HepG2 (cell line): ENCODE results near the gene ZBTB4. TPM values are rescaled to one million over a fixed set of nuclear protein-coding genes. Genes with fewer than 3 reads are reported as not detected.

ENCODE experiments used
- ATAC-seq: fragments of 200-7000 bp; cut with Tn5 transposase; 3 replicates; pipeline ENCODE4 v1.9.1; 2020; ENCODE audit warnings: mild to moderate bottlenecking, moderate library complexity
- BruUV-seq: library from RNA; stranded (reverse); fragments of 400-500 nt; replicated peaks from 2 replicates; lab custom pipeline; 2021; lab: Mats Ljungman, UMichigan
- CTCF ChIA-PET: fragments of 300-600 bp; formaldehyde crosslinking; extraction: SDS; loops from one replicate; lab custom pipeline; 2021; ENCODE audit warnings: low total read pairs, inconsistent platforms, low intra/inter-chr PET ratio; lab: Yijun Ruan, JAX
- POLR2A ChIA-PET: fragments of 350-600 bp; sonication (Branson Sonifier 250); formaldehyde crosslinking; loops from one replicate; lab custom pipeline; 2020; ENCODE audit warnings: antibody characterized with exemption, inconsistent platforms; lab: Yijun Ruan, JAX
- DNase-seq: peaks from one replicate; pipeline ENCODE4 v3.0.0-alpha.2; 2015; ENCODE audit warnings: low spot score
- FAIRE-seq: peaks from 3 replicates; lab custom pipeline; 2011; peaks lifted over from hg19 to GRCh38; lab: Jason Lieb, UNC
- H2AFZ ChIP-seq: one replicate; pipeline ENCODE4 v1.6.1; 2011; ENCODE audit warnings: low read length, inconsistent platforms
- H3K27ac ChIP-seq: fragments of 300-600 bp; 3 replicates; pipeline ENCODE4 v1.8.0; 2011; ENCODE audit warnings: mixed run types, mild to moderate bottlenecking, mixed read lengths, low read length, inconsistent platforms; ENCODE audit not compliant: insufficient read depth; ENCODE audit errors: extremely low read length
- H3K27me3 ChIP-seq, 2 experiments: fragments of 200-600 bp in 1 of 2; 2 replicates in 1 of 2; 3 replicates in 1 of 2; pipeline versions ENCODE4 v1.6.0 to v1.8.0; 2011; ENCODE audit warnings: low read length in 2 of 2, mild to moderate bottlenecking in 2 of 2, moderate library complexity in 2 of 2, inconsistent platforms in 1 of 2; ENCODE audit not compliant: insufficient read depth in 2 of 2, control insufficient read depth in 1 of 2
- H3K36me3 ChIP-seq, 2 experiments: fragments of 200-600 bp in 1 of 2; replicated peaks in 1 of 2; 2 replicates in 1 of 2; 3 replicates in 1 of 2; pipeline versions ENCODE4 v1.5.1 to v1.8.0; 2011; ENCODE audit warnings: low read length in 2 of 2, inconsistent platforms in 1 of 2; ENCODE audit not compliant: insufficient read depth in 2 of 2, control insufficient read depth in 1 of 2
- H3K4me1 ChIP-seq: 2 replicates; pipeline ENCODE4 v1.5.1; 2012; ENCODE audit warnings: low read length, inconsistent platforms; ENCODE audit not compliant: insufficient read depth
- H3K4me2 ChIP-seq: 2 replicates; pipeline ENCODE4 v1.6.0; 2011; ENCODE audit warnings: low read depth, low read length, inconsistent platforms
- H3K4me3 ChIP-seq, 3 experiments: fragments of 200-600 bp in 1 of 3; sonication (generic), shearing (Covaris generic) in 1 of 3; replicated peaks in 1 of 3; 2 replicates each; pipeline ENCODE4 v1.5.1; 2011 to 2016; ENCODE audit warnings: low read length in 3 of 3, inconsistent platforms in 2 of 3, low read depth in 2 of 3, mild to moderate bottlenecking in 2 of 3, control low read depth in 1 of 3, mixed read lengths in 1 of 3; ENCODE audit not compliant: insufficient read depth in 1 of 3
- H3K79me2 ChIP-seq: one replicate; pipeline ENCODE4 v1.6.1; 2011; ENCODE audit warnings: low read length, inconsistent platforms; ENCODE audit not compliant: insufficient read depth
- H3K9ac ChIP-seq: 2 replicates; pipeline ENCODE4 v1.6.0; 2011; ENCODE audit warnings: mild to moderate bottlenecking, low read depth, low read length, inconsistent platforms; ENCODE audit not compliant: insufficient read depth
- H3K9me3 ChIP-seq: 2 replicates; pipeline ENCODE4 v1.5.1; 2012; ENCODE audit warnings: mild to moderate bottlenecking, low read length
- H4K20me1 ChIP-seq: 2 replicates; pipeline ENCODE4 v1.6.0; 2011; ENCODE audit warnings: inconsistent platforms, mild to moderate bottlenecking, low read length, moderate library complexity; ENCODE audit not compliant: insufficient read depth
- ARHGAP35 ChIP-seq: sonication (generic); formaldehyde crosslinking; IDR thresholded peaks from 2 replicates; pipeline ENCODE4 v1.9.0; 2022; ENCODE audit warnings: mild to moderate bottlenecking, inconsistent platforms, moderate library complexity, missing genetic modification reagents, borderline replicate concordance
- GLMP ChIP-seq: sonication (generic); formaldehyde crosslinking; IDR thresholded peaks from 2 replicates; pipeline ENCODE4 v1.9.0; 2021; ENCODE audit warnings: missing genetic modification reagents, mild to moderate bottlenecking, borderline replicate concordance
- HIC2 ChIP-seq: sonication (generic); formaldehyde crosslinking; IDR thresholded peaks from 2 replicates; pipeline ENCODE4 v1.9.0; 2022; ENCODE audit warnings: low read depth, missing genetic modification reagents
- LCORL ChIP-seq, 2 experiments: fragments of 450-650 bp in 1 of 2; sonication (generic) in 1 of 2; formaldehyde crosslinking in 1 of 2; IDR thresholded peaks; 2 replicates each; pipeline versions ENCODE4 v1.5.0 to v1.6.1; 2017 to 2020; ENCODE audit warnings: antibody characterized with exemption in 1 of 2, missing genetic modification reagents in 1 of 2
- ZNF709 ChIP-seq: sonication (generic); formaldehyde crosslinking; IDR thresholded peaks from 2 replicates; pipeline ENCODE4 v1.5.0; 2020; ENCODE audit warnings: mild to moderate bottlenecking, missing genetic modification reagents
- ZNF850 ChIP-seq: sonication (generic); formaldehyde crosslinking; conservative IDR thresholded peaks from 2 replicates; pipeline ENCODE4 v1.9.0; 2021; ENCODE audit warnings: mild to moderate bottlenecking, missing genetic modification reagents
- WGBS: methylation state at CpG from one replicate; pipeline ENCODE4 v1.1.6; 2017; ENCODE audit warnings: low lambda C conversion rate; 5-methylcytosine and 5-hydroxymethylcytosine counted together
- in situ Hi-C: cut with HindIII; loops from 2 replicates; pipeline ENCODE4 v1.10.0; 2017; ENCODE audit warnings: low pct_unique_long_range_greater_than_20kb; ENCODE audit not compliant: extremely low pct_ligation_motif_present
- intact Hi-C: fragments of 100-400 bp; cut with micrococcal nuclease; formaldehyde crosslinking; loops from one replicate; pipeline ENCODE4 v1.10.0; 2022; ENCODE audit not compliant: unreplicated experiment
- polyA plus RNA-seq, 8 experiments: library from polyadenylated mRNA; depleted of rRNA in 3 of 8; stranded (reverse) in 7 of 8; unstranded in 1 of 8; fragments of >200 nt; fragmentation: Illumina TruSeq in 4 of 8; extraction: Trizol in 4 of 8; gene quantifications; 2 replicates each; pipeline versions ENCODE4 v1.2.1 to v1.2.3, GENCODE V29; 2011 to 2016; ENCODE audit warnings: low read depth in 4 of 8, missing spikeins in 1 of 8, mixed read lengths in 1 of 8; ENCODE audit not compliant: insufficient read depth in 1 of 8
- total RNA-seq, 5 experiments: library from RNA; depleted of rRNA; stranded (reverse); fragments of >200 nt; fragmentation: Illumina TruSeq; extraction: Trizol; gene quantifications; 2 replicates each; pipeline ENCODE4 v1.2.3, GENCODE V29; 2016; ENCODE audit warnings: low read depth in 1 of 5

The ZBTB4 gene
- total and polyA plus RNA-seq, 2 of the 13 experiments (the other 11 are each of a cell fraction or from before 2014, with no cell fraction given), result 4.3 to 7.4 TPM

GRCh38 chr17:7426896-7427489 lies 52.4 kb downstream of the ZBTB4 start:
- peaks cover 3% of the 10 kb centered on the region in 2 experiments; a peak in 3 of 5 replicates for H3K27me3 ChIP-seq
- H3K27ac ChIP-seq, result no peak overlapping the region
- peaks cover 8% of the 10 kb centered on the region for H3K4me1 ChIP-seq
- H3K9ac ChIP-seq, result no peak overlapping the region
- H4K20me1 ChIP-seq, result no peaks in the 10 kb centered on the region
- 49% methylated on average over 12 of the region's 29 CpGs for WGBS
- intact Hi-C loops, result no loop called here
- peak; percentile 34; the same call in 1 of the 2 replicates for TF ChIP-seq HIC2 (CRISPR knock-in tag)
- TF ChIP-seq ZNF709 (CRISPR knock-in tag), result no peak
- peak; percentile 32; the same call in 1 of the 3 replicates for ATAC-seq
- ChIA-PET CTCF (no interaction called here), POLR2A (interaction anchor here (1.2 kb wide), 1 partner anchor 24 kb away, joined by 3 read pairs; no protein-coding TSS in a partner anchor)
- H3K4me2 ChIP-seq, result 0 out of 2 replicates have a peak overlapping the region, but pooled peaks have one; percentile 11
- H3K79me2 ChIP-seq, result no peaks in the 10 kb centered on the region
- H3K4me3 ChIP-seq, result no peak overlapping the region; a peak in 1 of 6 replicates
- no peak overlapping the region for H2AFZ ChIP-seq
- BruUV-seq, result no TSS peak
- no peaks in the 10 kb centered on the region for H3K9me3 ChIP-seq
- FAIRE-seq, result no peak
- no peak for DNase-seq
- H3K36me3 ChIP-seq, result no peaks in the 10 kb centered on the region
- in situ Hi-C loops, result no loop called here

- H3K9me3 ChIP-seq, result no peaks in the 10 kb centered on the region
- no peak overlapping the region for H3K4me3 ChIP-seq
- DNase-seq (no peak), ATAC-seq (no peak), FAIRE-seq (no peak)
- peaks cover 3% of the 10 kb centered on the region in 2 experiments; a peak in 3 of 5 replicates for H3K27me3 ChIP-seq
- in situ Hi-C loops, result no loop called here
- H3K4me1 ChIP-seq, result peaks cover 8% of the 10 kb centered on the region
- no peaks in the 10 kb centered on the region for H3K36me3 ChIP-seq
- no peaks in the 10 kb centered on the region for H4K20me1 ChIP-seq
- WGBS, result 75% methylated on average over 32 of the region's 33 CpGs
- ChIA-PET CTCF (no interaction called here), POLR2A (interaction anchor here (1.2 kb wide), 1 partner anchor 23 kb away, joined by 3 read pairs; no protein-coding TSS in a partner anchor)
- TF ChIP-seq GLMP (no peak), ZNF850 (CRISPR knock-in tag) (no peak), LCORL (IDR thresholded peaks at IDR 0.05) (no peak), LCORL (CRISPR knock-in tag; IDR thresholded peaks at IDR 0.05) (no peak), ARHGAP35 (CRISPR knock-in tag) (no peak)
- no peak overlapping the region for H3K27ac ChIP-seq
- intact Hi-C loops, result no loop called here
- H3K9ac ChIP-seq, result no peak overlapping the region
- no TSS peak for BruUV-seq
- H2AFZ ChIP-seq, result no peak overlapping the region
- no peaks in the 10 kb centered on the region for H3K79me2 ChIP-seq
- H3K4me2 ChIP-seq, result no peak overlapping the region
These were observed 53.1 kb downstream of the ZBTB4 start for GRCh38 chr17:7426203-7426863.
